ENCODE measurements around the gene FN1.

The FN1 gene

GRCh38 chr2:215367662-215368492 is 68.0 kb downstream of the FN1 start:
- H3K4me3 ChIP-seq (ENCODE audit: low read depth, low read length) = no peak overlapping the region
- TF ChIP-seq, protein P1, sequence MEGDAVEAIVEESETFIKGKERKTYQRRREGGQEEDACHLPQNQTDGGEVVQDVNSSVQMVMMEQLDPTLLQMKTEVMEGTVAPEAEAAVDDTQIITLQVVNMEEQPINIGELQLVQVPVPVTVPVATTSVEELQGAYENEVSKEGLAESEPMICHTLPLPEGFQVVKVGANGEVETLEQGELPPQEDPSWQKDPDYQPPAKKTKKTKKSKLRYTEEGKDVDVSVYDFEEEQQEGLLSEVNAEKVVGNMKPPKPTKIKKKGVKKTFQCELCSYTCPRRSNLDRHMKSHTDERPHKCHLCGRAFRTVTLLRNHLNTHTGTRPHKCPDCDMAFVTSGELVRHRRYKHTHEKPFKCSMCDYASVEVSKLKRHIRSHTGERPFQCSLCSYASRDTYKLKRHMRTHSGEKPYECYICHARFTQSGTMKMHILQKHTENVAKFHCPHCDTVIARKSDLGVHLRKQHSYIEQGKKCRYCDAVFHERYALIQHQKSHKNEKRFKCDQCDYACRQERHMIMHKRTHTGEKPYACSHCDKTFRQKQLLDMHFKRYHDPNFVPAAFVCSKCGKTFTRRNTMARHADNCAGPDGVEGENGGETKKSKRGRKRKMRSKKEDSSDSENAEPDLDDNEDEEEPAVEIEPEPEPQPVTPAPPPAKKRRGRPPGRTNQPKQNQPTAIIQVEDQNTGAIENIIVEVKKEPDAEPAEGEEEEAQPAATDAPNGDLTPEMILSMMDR (IDR thresholded peaks at IDR 0.05; ENCODE audit: low read depth, low read length) = no peak

DNA sequence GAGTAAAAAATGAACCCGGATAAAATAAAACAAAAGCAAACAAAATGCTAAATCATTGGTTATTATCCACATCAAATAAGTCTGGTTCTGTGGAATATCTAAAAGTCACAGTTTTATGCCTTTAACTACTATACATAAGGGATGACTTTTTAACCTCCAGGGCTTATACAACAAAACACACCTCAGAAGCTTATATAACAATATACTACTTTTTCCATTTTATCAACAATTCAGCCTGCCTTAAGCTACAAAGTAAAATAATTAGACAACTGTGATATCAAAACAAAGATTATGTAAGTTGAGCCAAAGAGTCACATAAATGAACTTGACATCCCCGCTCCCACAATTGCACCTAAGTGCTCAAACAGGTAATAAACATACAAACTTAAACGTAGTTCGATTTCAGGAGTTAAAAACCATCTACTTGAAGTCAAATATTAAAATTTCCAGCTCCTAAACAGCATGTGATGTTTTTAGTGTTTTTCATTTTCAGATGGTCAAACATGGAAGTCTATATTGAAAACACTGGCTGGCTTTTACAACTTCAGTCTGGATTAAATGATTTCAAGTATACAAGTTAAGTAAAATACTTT is 69.3 kb downstream of the FN1 start:
- TF ChIP-seq, protein P1 (IDR thresholded peaks at IDR 0.05; ENCODE audit: low read depth, low read length) = no peak

DNA sequence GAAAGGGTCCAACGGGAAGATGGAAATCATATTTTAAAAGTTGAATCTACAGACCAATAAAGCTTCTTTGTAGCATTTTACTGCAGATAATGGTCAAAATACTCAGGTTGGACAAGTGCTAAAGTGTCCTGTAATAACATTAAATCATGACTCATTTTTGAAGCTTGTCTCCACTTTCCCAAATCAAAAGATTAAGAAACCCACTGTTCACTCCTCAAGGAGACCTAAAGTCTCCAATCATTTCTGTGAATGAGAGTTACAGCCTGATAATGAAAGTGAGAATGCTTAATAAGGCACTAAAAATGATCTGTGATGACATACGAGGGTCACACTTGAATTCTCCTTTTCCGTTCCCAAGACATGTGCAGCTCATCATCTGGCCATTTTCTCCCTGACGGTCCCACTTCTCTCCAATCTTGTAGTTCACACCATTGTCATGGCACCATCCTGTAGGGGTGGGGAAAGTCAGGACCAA is 70.6 kb downstream of the FN1 start:
- no peak overlapping the region for H3K4me3 ChIP-seq (ENCODE audit: low read depth, low read length)
- TF ChIP-seq, protein P1 (IDR thresholded peaks at IDR 0.05; ENCODE audit: low read depth, low read length) = no peak

More for the DNA sequence above, 69.3 kb downstream of the FN1 start:
- H3K4me3 ChIP-seq (ENCODE audit: low read depth, low read length) = no peak overlapping the region

GRCh38 chr2:215364157-215365155 is 71.4 kb downstream of the FN1 start:
- no peak overlapping the region for H3K4me3 ChIP-seq (ENCODE audit: low read depth, low read length)
- TF ChIP-seq, protein P1 (IDR thresholded peaks at IDR 0.05; ENCODE audit: low read depth, low read length) = no peak

- TF ChIP-seq, protein P1 (IDR thresholded peaks at IDR 0.05; ENCODE audit: low read depth, low read length) = no peak
- no peak overlapping the region for H3K4me3 ChIP-seq (ENCODE audit: low read depth, low read length)
Observed at GRCh38 chr2:215363461-215364156, 72.3 kb downstream of the FN1 start.

DNA sequence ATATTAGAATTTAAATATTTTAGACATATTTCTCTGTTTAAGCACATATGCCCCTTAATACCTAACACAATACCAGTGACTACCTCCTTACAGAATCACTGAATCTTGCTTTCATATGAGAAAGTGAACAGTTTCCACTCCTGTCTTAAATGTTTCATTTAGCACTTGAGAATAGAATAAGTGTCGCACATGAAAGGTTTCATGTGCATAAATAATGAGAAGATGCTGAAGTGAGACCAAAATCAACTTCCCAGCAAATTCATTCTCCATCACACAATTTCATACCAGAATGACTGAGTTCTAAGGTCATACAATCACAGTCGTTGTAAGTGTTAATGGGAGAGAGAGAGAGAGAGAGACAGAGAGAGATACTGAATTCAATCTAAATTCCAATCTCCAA is 72.8 kb downstream of the FN1 start:
- H3K4me3 ChIP-seq (ENCODE audit: low read depth, low read length) = no peak overlapping the region
- TF ChIP-seq, protein P1 (IDR thresholded peaks at IDR 0.05; ENCODE audit: low read depth, low read length) = no peak

Measured in WI38 (cell line).